ENCODE data around the gene KLHL5.

Gene KLHL5

GRCh38 chr4:39043058-39043860 is 18.8 kb upstream of the KLHL5 start:
- Histone ChIP-seq H2AFZ (ENCODE audit: low read length) (peak overlapping the region; percentile 90; the same call in 1 of the 2 replicates), H3K9ac (ENCODE audit: low read depth, low read length, poor library complexity, severe bottlenecking) (peak overlapping the region; percentile 78), H3K27me3 (ENCODE audit: insufficient read depth, low read length, poor library complexity, severe bottlenecking) (no peaks in the 10 kb centered on the region), H4K20me1 (ENCODE audit: insufficient read depth, low read length, poor library complexity, severe bottlenecking) (peaks cover 22% of the 10 kb centered on the region), H3K4me3 (ENCODE audit: low read length, poor library complexity, severe bottlenecking) (peak overlapping the region; percentile 76), H3K4me1 (ENCODE audit: insufficient read depth, low read length, poor library complexity, severe bottlenecking) (peaks cover 33% of the 10 kb centered on the region), H3K36me3 (ENCODE audit: insufficient read depth, low read length) (no peaks in the 10 kb centered on the region), H3K9me3 (ENCODE audit: insufficient read depth, low read depth, low read length) (no peaks in the 10 kb centered on the region), H3K9me2 (replicated peaks; ENCODE audit: low read depth, low read length) (no peaks in the 10 kb centered on the region), H3F3A (ENCODE audit: low read depth) (no peaks in the 10 kb centered on the region), H3K79me2 (ENCODE audit: insufficient read depth, low read length) (peaks cover 31% of the 10 kb centered on the region), H3K4me2 (ENCODE audit: low read depth, low read length, poor library complexity, severe bottlenecking) (peak overlapping the region; percentile 81)
- TF ChIP-seq, protein P1, sequence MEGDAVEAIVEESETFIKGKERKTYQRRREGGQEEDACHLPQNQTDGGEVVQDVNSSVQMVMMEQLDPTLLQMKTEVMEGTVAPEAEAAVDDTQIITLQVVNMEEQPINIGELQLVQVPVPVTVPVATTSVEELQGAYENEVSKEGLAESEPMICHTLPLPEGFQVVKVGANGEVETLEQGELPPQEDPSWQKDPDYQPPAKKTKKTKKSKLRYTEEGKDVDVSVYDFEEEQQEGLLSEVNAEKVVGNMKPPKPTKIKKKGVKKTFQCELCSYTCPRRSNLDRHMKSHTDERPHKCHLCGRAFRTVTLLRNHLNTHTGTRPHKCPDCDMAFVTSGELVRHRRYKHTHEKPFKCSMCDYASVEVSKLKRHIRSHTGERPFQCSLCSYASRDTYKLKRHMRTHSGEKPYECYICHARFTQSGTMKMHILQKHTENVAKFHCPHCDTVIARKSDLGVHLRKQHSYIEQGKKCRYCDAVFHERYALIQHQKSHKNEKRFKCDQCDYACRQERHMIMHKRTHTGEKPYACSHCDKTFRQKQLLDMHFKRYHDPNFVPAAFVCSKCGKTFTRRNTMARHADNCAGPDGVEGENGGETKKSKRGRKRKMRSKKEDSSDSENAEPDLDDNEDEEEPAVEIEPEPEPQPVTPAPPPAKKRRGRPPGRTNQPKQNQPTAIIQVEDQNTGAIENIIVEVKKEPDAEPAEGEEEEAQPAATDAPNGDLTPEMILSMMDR (conservative IDR thresholded peaks at IDR 0.05; ENCODE audit: low read length) = no peak
- no peak for TF ChIP-seq EZH2phosphoT487 (IDR thresholded peaks at IDR 0.05; ENCODE audit: borderline replicate concordance)

GRCh38 chr4:39043861-39044363 is 18.1 kb upstream of the KLHL5 start:
- no peaks in the 10 kb centered on the region for H3K9me3 ChIP-seq (ENCODE audit: insufficient read depth, low read depth, low read length)
- no peak for TF ChIP-seq EZH2phosphoT487 (IDR thresholded peaks at IDR 0.05; ENCODE audit: borderline replicate concordance)
- TF ChIP-seq, protein P1 (conservative IDR thresholded peaks at IDR 0.05; ENCODE audit: low read length) = no peak
- H3K4me2 ChIP-seq (ENCODE audit: low read depth, low read length, poor library complexity, severe bottlenecking) = peak overlapping the region; percentile 81
- no peaks in the 10 kb centered on the region for H3K9me2 ChIP-seq (replicated peaks; ENCODE audit: low read depth, low read length)
- peaks cover 24% of the 10 kb centered on the region for H4K20me1 ChIP-seq (ENCODE audit: insufficient read depth, low read length, poor library complexity, severe bottlenecking)
- H2AFZ ChIP-seq (ENCODE audit: low read length) = peak overlapping the region; percentile 90
- H3K36me3 ChIP-seq (ENCODE audit: insufficient read depth, low read length) = no peaks in the 10 kb centered on the region
- H3K4me3 ChIP-seq (ENCODE audit: low read length, poor library complexity, severe bottlenecking) = peak overlapping the region; percentile 76
- peaks cover 38% of the 10 kb centered on the region for H3K4me1 ChIP-seq (ENCODE audit: insufficient read depth, low read length, poor library complexity, severe bottlenecking)
- H3K79me2 ChIP-seq (ENCODE audit: insufficient read depth, low read length) = peaks cover 36% of the 10 kb centered on the region
- peak overlapping the region; percentile 78 for H3K9ac ChIP-seq (ENCODE audit: low read depth, low read length, poor library complexity, severe bottlenecking)
- H3K27me3 ChIP-seq (ENCODE audit: insufficient read depth, low read length, poor library complexity, severe bottlenecking) = no peaks in the 10 kb centered on the region
- no peaks in the 10 kb centered on the region for H3F3A ChIP-seq (ENCODE audit: low read depth)

DNA sequence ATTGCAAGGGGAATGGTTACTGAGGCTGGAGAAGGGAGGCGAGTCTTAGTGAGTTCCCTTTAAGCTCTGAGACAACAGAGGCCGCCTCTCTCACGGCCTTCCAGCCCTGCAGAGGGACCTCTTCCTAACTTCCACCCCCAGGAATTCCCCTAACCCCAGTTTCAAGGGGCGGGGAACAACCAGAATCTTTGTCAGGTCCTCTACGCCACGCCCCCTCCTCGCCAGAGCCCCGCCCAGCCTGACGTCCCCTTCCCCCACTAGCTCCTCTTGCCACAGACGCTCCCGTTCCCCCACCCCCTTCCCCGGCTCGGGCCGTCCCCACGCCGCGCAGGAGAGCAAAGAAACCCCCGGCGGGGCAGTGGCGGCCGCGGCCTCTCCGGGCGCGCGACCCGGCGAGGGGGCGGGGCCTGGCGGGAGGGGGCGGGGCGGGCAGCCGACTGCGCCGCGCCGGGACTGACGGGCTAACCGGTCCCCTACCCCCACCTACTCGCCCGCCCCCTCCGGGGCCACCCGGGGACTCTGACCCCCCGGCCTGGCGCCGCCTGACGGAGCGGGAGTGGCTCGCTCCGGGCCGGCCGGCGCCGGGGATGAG is 17.6 kb upstream of the KLHL5 start:
- H4K20me1 ChIP-seq (ENCODE audit: insufficient read depth, low read length, poor library complexity, severe bottlenecking) = peaks cover 24% of the 10 kb centered on the region
- H3K79me2 ChIP-seq (ENCODE audit: insufficient read depth, low read length) = peaks cover 41% of the 10 kb centered on the region
- peak overlapping the region; percentile 78 for H3K9ac ChIP-seq (ENCODE audit: low read depth, low read length, poor library complexity, severe bottlenecking)
- peaks cover 40% of the 10 kb centered on the region for H3K4me1 ChIP-seq (ENCODE audit: insufficient read depth, low read length, poor library complexity, severe bottlenecking)
- peak overlapping the region; percentile 76 for H3K4me3 ChIP-seq (ENCODE audit: low read length, poor library complexity, severe bottlenecking)
- no peaks in the 10 kb centered on the region for H3K9me3 ChIP-seq (ENCODE audit: insufficient read depth, low read depth, low read length)
- H3K36me3 ChIP-seq (ENCODE audit: insufficient read depth, low read length) = no peaks in the 10 kb centered on the region
- no peaks in the 10 kb centered on the region for H3F3A ChIP-seq (ENCODE audit: low read depth)
- H3K9me2 ChIP-seq (replicated peaks; ENCODE audit: low read depth, low read length) = no peaks in the 10 kb centered on the region
- no peaks in the 10 kb centered on the region for H3K27me3 ChIP-seq (ENCODE audit: insufficient read depth, low read length, poor library complexity, severe bottlenecking)
- peak overlapping the region; percentile 90 for H2AFZ ChIP-seq (ENCODE audit: low read length)
- TF ChIP-seq EZH2phosphoT487 (IDR thresholded peaks at IDR 0.05; ENCODE audit: borderline replicate concordance) = no peak
- TF ChIP-seq, protein P1 (conservative IDR thresholded peaks at IDR 0.05; ENCODE audit: low read length) = no peak
- H3K4me2 ChIP-seq (ENCODE audit: low read depth, low read length, poor library complexity, severe bottlenecking) = peak overlapping the region; percentile 81

All from Loucy (cell line).